Measurements from ENCODE around the gene TRIM24. TPM values are rescaled to one million over a fixed set of nuclear protein-coding genes. Genes with fewer than 3 reads are reported as not detected.
A peak's percentile ranks its signal among the peaks of the same experiment; 100 is the strongest.

TRIM24 gene
- total RNA-seq, 1 experiment from 2014 or later = 113 TPM

DNA sequence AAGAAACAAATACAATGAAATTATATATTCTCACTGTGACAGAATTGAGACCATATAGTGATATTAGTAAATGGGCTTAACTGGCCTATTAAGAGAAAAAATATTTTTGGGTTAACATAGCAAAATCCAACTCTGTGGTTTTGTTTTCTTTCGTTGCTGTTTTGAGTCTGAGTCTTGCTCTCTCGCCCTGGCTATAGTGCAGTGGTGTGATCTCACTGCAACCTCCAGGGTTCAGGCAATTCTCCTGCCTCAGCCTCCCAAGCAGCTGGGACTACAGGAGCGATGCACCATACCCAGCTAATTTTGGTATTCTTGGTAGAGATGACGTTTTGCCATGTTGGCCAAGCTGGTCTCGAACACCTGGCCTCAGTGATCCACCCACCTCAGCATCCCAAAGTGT is 15.3 kb downstream of the TRIM24 start:
- TF ChIP-seq FOXK1 (CRISPR knock-in tag; IDR thresholded peaks at IDR 0.05) (no peak), SOX15 (CRISPR knock-in tag; IDR thresholded peaks at IDR 0.05) (no peak), KAT7 (CRISPR knock-in tag; IDR thresholded peaks at IDR 0.05; ENCODE audit: borderline replicate concordance) (no peak), CBFB (CRISPR knock-in tag; IDR thresholded peaks at IDR 0.05; ENCODE audit: low read depth) (no peak), NFATC4 (CRISPR knock-in tag; IDR thresholded peaks at IDR 0.05) (no peak), ZNF219 (CRISPR knock-in tag; IDR thresholded peaks at IDR 0.05; ENCODE audit: borderline replicate concordance) (no peak), ATF1 (CRISPR knock-in tag; IDR thresholded peaks at IDR 0.05) (no peak), NR1H2 (CRISPR knock-in tag; IDR thresholded peaks at IDR 0.05) (no peak)
- TF ChIP-seq, protein P1, sequence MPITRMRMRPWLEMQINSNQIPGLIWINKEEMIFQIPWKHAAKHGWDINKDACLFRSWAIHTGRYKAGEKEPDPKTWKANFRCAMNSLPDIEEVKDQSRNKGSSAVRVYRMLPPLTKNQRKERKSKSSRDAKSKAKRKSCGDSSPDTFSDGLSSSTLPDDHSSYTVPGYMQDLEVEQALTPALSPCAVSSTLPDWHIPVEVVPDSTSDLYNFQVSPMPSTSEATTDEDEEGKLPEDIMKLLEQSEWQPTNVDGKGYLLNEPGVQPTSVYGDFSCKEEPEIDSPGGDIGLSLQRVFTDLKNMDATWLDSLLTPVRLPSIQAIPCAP (CRISPR knock-in tag; IDR thresholded peaks at IDR 0.05) = no peak
- TF ChIP-seq, protein P2, sequence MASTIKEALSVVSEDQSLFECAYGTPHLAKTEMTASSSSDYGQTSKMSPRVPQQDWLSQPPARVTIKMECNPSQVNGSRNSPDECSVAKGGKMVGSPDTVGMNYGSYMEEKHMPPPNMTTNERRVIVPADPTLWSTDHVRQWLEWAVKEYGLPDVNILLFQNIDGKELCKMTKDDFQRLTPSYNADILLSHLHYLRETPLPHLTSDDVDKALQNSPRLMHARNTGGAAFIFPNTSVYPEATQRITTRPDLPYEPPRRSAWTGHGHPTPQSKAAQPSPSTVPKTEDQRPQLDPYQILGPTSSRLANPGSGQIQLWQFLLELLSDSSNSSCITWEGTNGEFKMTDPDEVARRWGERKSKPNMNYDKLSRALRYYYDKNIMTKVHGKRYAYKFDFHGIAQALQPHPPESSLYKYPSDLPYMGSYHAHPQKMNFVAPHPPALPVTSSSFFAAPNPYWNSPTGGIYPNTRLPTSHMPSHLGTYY (CRISPR knock-in tag; IDR thresholded peaks at IDR 0.05) = no peak
- TF ChIP-seq, protein P3, sequence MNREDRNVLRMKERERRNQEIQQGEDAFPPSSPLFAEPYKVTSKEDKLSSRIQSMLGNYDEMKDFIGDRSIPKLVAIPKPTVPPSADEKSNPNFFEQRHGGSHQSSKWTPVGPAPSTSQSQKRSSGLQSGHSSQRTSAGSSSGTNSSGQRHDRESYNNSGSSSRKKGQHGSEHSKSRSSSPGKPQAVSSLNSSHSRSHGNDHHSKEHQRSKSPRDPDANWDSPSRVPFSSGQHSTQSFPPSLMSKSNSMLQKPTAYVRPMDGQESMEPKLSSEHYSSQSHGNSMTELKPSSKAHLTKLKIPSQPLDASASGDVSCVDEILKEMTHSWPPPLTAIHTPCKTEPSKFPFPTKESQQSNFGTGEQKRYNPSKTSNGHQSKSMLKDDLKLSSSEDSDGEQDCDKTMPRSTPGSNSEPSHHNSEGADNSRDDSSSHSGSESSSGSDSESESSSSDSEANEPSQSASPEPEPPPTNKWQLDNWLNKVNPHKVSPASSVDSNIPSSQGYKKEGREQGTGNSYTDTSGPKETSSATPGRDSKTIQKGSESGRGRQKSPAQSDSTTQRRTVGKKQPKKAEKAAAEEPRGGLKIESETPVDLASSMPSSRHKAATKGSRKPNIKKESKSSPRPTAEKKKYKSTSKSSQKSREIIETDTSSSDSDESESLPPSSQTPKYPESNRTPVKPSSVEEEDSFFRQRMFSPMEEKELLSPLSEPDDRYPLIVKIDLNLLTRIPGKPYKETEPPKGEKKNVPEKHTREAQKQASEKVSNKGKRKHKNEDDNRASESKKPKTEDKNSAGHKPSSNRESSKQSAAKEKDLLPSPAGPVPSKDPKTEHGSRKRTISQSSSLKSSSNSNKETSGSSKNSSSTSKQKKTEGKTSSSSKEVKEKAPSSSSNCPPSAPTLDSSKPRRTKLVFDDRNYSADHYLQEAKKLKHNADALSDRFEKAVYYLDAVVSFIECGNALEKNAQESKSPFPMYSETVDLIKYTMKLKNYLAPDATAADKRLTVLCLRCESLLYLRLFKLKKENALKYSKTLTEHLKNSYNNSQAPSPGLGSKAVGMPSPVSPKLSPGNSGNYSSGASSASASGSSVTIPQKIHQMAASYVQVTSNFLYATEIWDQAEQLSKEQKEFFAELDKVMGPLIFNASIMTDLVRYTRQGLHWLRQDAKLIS (CRISPR knock-in tag; IDR thresholded peaks at IDR 0.05; ENCODE audit: borderline replicate concordance) = no peak
- TF ChIP-seq, protein P4, sequence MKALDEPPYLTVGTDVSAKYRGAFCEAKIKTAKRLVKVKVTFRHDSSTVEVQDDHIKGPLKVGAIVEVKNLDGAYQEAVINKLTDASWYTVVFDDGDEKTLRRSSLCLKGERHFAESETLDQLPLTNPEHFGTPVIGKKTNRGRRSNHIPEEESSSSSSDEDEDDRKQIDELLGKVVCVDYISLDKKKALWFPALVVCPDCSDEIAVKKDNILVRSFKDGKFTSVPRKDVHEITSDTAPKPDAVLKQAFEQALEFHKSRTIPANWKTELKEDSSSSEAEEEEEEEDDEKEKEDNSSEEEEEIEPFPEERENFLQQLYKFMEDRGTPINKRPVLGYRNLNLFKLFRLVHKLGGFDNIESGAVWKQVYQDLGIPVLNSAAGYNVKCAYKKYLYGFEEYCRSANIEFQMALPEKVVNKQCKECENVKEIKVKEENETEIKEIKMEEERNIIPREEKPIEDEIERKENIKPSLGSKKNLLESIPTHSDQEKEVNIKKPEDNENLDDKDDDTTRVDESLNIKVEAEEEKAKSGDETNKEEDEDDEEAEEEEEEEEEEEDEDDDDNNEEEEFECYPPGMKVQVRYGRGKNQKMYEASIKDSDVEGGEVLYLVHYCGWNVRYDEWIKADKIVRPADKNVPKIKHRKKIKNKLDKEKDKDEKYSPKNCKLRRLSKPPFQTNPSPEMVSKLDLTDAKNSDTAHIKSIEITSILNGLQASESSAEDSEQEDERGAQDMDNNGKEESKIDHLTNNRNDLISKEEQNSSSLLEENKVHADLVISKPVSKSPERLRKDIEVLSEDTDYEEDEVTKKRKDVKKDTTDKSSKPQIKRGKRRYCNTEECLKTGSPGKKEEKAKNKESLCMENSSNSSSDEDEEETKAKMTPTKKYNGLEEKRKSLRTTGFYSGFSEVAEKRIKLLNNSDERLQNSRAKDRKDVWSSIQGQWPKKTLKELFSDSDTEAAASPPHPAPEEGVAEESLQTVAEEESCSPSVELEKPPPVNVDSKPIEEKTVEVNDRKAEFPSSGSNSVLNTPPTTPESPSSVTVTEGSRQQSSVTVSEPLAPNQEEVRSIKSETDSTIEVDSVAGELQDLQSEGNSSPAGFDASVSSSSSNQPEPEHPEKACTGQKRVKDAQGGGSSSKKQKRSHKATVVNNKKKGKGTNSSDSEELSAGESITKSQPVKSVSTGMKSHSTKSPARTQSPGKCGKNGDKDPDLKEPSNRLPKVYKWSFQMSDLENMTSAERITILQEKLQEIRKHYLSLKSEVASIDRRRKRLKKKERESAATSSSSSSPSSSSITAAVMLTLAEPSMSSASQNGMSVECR (CRISPR knock-in tag; IDR thresholded peaks at IDR 0.05; ENCODE audit: borderline replicate concordance) = no peak
- H3K27ac Mint-ChIP-seq = 0 out of 2 replicates have a peak overlapping the region, but pooled peaks have one; percentile 54
- ChIA-PET POLR2A (no interaction called here), CTCF (no interaction called here)
- no peaks in the 10 kb centered on the region for H3K27me3 Mint-ChIP-seq (ENCODE audit: low read depth)
- H3K9me3 Mint-ChIP-seq = no peaks in the 10 kb centered on the region
- no peak for DNase-seq (ENCODE audit: low spot score)
- peaks cover 11% of the 10 kb centered on the region; the same call in 1 of the 2 replicates for H3K36me3 Mint-ChIP-seq
- no peak overlapping the region for H3K4me3 Mint-ChIP-seq
- no peak for ATAC-seq
- H3K4me1 Mint-ChIP-seq = peaks cover 78% of the 10 kb centered on the region

DNA sequence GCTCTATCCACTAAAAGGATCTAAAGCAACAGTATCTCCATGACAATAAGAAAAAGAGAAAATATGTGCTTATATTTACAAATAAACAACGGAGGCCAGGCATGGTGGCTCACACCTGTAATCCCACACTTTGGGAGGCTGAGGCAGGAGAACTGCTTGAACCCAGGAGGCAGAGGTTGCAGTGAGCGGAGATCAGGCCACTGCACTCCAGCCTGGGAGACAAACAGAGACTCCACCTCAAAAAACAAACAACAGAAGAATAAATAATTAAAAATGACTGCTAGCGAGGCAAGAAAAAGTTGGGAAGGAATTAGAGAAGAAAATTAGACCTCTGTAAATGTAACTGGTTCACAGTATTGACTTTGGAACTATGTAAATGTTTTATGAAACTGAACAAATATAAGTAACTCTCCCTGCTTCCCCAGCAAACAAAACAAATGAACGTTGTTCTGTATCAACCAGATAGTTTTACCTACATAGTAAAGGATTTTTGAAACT is 17.1 kb downstream of the TRIM24 start:
- TF ChIP-seq ETV6 (CRISPR knock-in tag; IDR thresholded peaks at IDR 0.05) = no peak
- no peak for TF ChIP-seq ZNF232 (CRISPR knock-in tag; IDR thresholded peaks at IDR 0.05)
- ATAC-seq = no peak
- no peaks in the 10 kb centered on the region for H3K27me3 Mint-ChIP-seq (ENCODE audit: low read depth)
- H3K36me3 Mint-ChIP-seq = peaks cover 12% of the 10 kb centered on the region
- no peaks in the 10 kb centered on the region for H3K9me3 Mint-ChIP-seq
- no peak for DNase-seq (ENCODE audit: low spot score)
- H3K4me1 Mint-ChIP-seq = peaks cover 79% of the 10 kb centered on the region
- no peak overlapping the region for H3K4me3 Mint-ChIP-seq
- H3K27ac Mint-ChIP-seq = peak overlapping the region; percentile 42
- ChIA-PET POLR2A (no interaction called here), CTCF (interaction anchor here (0.5 kb wide), 1 partner anchor 320 kb away, joined by 3 read pairs; no protein-coding TSS in a partner anchor)

Measured in WTC11 (cell line).